ENCODE results near the gene ADH7.
"Not testable (repeated sequence)": the region's sequence is repeated elsewhere in the genome, so short reads cannot be mapped to it uniquely, and the experiment has no call there.

Gene ADH7

GRCh38 chr4:99377341-99377740, 57.8 kb downstream of the ADH7 start:
- not testable (repeated sequence) for DNase-seq

- not testable (repeated sequence) for DNase-seq
These were observed 62.7 kb downstream of the ADH7 start for GRCh38 chr4:99372464-99372863.

- DNase-seq: not testable (repeated sequence)
These were observed 67.3 kb downstream of the ADH7 start for GRCh38 chr4:99367817-99368216.

- no peak for DNase-seq
These were observed 68.7 kb downstream of the ADH7 start for GRCh38 chr4:99366491-99366890.

GRCh38 chr4:99362768-99363167, 72.4 kb downstream of the ADH7 start:
- DNase-seq: no peak
